Tibial nerve (tissue), 4 donors: ENCODE measurements around the gene SLC12A9. TPM values are rescaled to one million over a fixed set of nuclear protein-coding genes. Genes with fewer than 3 reads are reported as not detected.

ENCODE experiments used
- DNase-seq, 2 donors: peaks; one replicate each; pipeline ENCODE4 v3.0.0-alpha.2; 2019; ENCODE audit warnings: low spot score in 2 of 2
- H3K27ac ChIP-seq, 4 donors: fragments of 200-600 bp; sonication (generic) in 3 of 4; one replicate each; pipeline ENCODE4 v1.5.1; 2017 to 2019; ENCODE audit warnings: mild to moderate bottlenecking in 1 of 4
- H3K27me3 ChIP-seq, 2 donors: fragments of 200-600 bp; sonication (generic) in 1 of 2; one replicate each; pipeline versions ENCODE4 v1.5.1 to v1.6.0; 2017 to 2019
- H3K36me3 ChIP-seq, 3 donors: fragments of 200-600 bp; sonication (generic); one replicate each; pipeline ENCODE4 v1.5.1; 2018 to 2019
- H3K4me1 ChIP-seq, 4 donors: fragments of 200-600 bp; sonication (generic) in 3 of 4; one replicate each; pipeline ENCODE4 v1.5.1; 2017 to 2019
- H3K4me3 ChIP-seq, 4 donors: fragments of 200-600 bp; sonication (generic) in 3 of 4; one replicate each; pipeline ENCODE4 v1.5.1; 2017 to 2019; ENCODE audit warnings: mild to moderate bottlenecking in 1 of 4, moderate library complexity in 1 of 4
- H3K9me3 ChIP-seq, 4 donors: fragments of 200-600 bp; sonication (generic) in 3 of 4; one replicate each; pipeline ENCODE4 v1.5.1; 2017 to 2019
- CTCF ChIP-seq, 5 experiments: fragments of 200-600 bp in 3 of 5; fragments of 450-650 bp in 2 of 5; sonication (generic) in 3 of 5; IDR thresholded peaks; one replicate each; pipeline ENCODE4 v1.5.1; 2016 to 2019; ENCODE audit warnings: antibody characterized with exemption in 5 of 5, mild to moderate bottlenecking in 3 of 5, moderate library complexity in 2 of 5
- EP300 ChIP-seq, 2 donors: sonication (generic); formaldehyde crosslinking; IDR thresholded peaks; one replicate each; pipeline ENCODE4 v1.6.1; 2017; ENCODE audit warnings: antibody characterized with exemption in 2 of 2, mild to moderate bottlenecking in 1 of 2
- POLR2A ChIP-seq, 2 donors: fragments of 450-650 bp; IDR thresholded peaks; one replicate each; pipeline ENCODE4 v1.6.1; 2017; ENCODE audit warnings: antibody characterized with exemption in 2 of 2, mild to moderate bottlenecking in 2 of 2, moderate library complexity in 2 of 2
- WGBS, 2 donors: methylation state at CpG; one replicate each; pipeline ENCODE4 v1.1.5; 2018; 5-methylcytosine and 5-hydroxymethylcytosine counted together
- total RNA-seq, 4 donors: library from RNA; depleted of rRNA; stranded (reverse); fragments of >200 nt; gene quantifications; one replicate each; pipeline ENCODE4 v1.1.0, GENCODE V29; 2016

Gene SLC12A9
- total RNA-seq, 4 donors from 2014 or later: 11.8 to 36.8 (median 32.1) TPM

- 78 to 86% methylated on average over 25 of the region's 25 CpGs for WGBS, 2 donors
- Histone ChIP-seq H3K36me3 (peaks cover 4 to 65% (median 49%) of the 10 kb centered on the region in 3 donors), H3K4me3 (no peak overlapping the region), H3K9me3 (no peaks in the 10 kb centered on the region), H3K4me1 (peaks cover 0 to 43% (median 20%) of the 10 kb centered on the region in 4 donors), H3K27me3 (no peaks in the 10 kb centered on the region), H3K27ac (peak overlapping the region in 2 of 4 donors; percentile 25 to 50)
- TF ChIP-seq EP300 (IDR thresholded peaks at IDR 0.05): no peak
- no peak for TF ChIP-seq CTCF (IDR thresholded peaks at IDR 0.05)
- TF ChIP-seq POLR2A (IDR thresholded peaks at IDR 0.05): no peak
- no peak for DNase-seq
Observed at GRCh38 chr7:100886936-100887515, 34.5 kb downstream of the SLC12A9 start.

- Histone ChIP-seq H3K4me3 (no peak overlapping the region), H3K27me3 (no peaks in the 10 kb centered on the region), H3K27ac (peak overlapping the region in 2 of 4 donors; percentile 84 to 93), H3K9me3 (no peaks in the 10 kb centered on the region), H3K4me1 (peaks cover 0 to 43% (median 20%) of the 10 kb centered on the region in 4 donors), H3K36me3 (peaks cover 0 to 59% (median 42%) of the 10 kb centered on the region in 3 donors)
- no peak for DNase-seq
- 53 to 55% methylated on average over 19 to 21 of the region's 21 CpGs for WGBS, 2 donors
- TF ChIP-seq EP300 (IDR thresholded peaks at IDR 0.05): no peak
- TF ChIP-seq POLR2A (IDR thresholded peaks at IDR 0.05): no peak
- TF ChIP-seq CTCF (IDR thresholded peaks at IDR 0.05): no peak
Observed at GRCh38 chr7:100887516-100888290, 35.2 kb downstream of the SLC12A9 start.

DNA sequence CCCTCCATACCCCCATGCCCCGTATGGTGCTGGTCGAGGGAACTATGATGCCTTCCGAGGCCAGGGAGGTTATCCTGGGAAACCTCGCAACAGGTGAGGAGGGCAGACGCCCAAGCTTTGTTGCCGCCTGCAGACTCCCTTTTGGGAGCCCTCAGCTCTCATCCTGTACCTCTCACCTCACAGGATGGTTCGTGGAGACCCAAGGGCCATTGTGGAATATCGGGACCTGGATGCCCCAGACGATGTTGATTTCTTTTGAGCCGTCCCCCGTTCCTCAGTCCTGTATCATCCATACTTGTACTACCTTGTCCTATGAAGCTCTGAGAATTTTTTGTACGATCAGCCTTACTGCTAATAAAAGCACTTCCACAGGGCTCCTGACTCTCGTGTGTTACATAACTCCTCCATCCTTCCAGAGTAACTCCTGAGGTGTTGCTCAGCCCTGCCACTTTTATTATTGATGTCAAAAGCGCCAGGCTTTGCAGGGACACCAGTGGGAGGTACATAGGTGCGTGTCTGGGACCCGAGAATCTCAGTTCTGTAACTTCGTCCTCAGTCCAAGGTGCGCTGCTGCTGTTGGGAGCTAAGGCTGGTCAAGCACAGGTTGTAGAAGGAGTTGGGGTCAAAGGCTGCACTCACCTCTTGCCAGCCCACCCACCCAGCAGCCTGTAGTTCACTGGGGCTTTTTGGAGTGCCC, 35.9 kb downstream of the SLC12A9 start:
- Histone ChIP-seq H3K4me1 (peaks cover 0 to 43% (median 20%) of the 10 kb centered on the region in 4 donors), H3K9me3 (no peaks in the 10 kb centered on the region), H3K36me3 (peaks cover 0 to 51% (median 35%) of the 10 kb centered on the region in 3 donors), H3K27me3 (peaks cover 0 to 5% of the 10 kb centered on the region in 2 donors), H3K27ac (peak overlapping the region in 2 of 4 donors; percentile 84 to 93), H3K4me3 (peak overlapping the region; percentile 65 to 93 (median 81))
- no peak for DNase-seq
- WGBS, 2 donors: 63 to 72% methylated on average over 18 of the region's 18 CpGs
- TF ChIP-seq EP300 (IDR thresholded peaks at IDR 0.05): no peak
- TF ChIP-seq CTCF (IDR thresholded peaks at IDR 0.05): no peak
- no peak for TF ChIP-seq POLR2A (IDR thresholded peaks at IDR 0.05)

GRCh38 chr7:100888988-100889750, 36.7 kb downstream of the SLC12A9 start, which contains the start of gene UFSP1:
Gene UFSP1, minus strand, starts transcription at chr7:100889715. Its CDS starts 444 bp downstream, at chr7:100889271.
- Histone ChIP-seq H3K4me1 (peaks cover 0 to 43% (median 20%) of the 10 kb centered on the region in 4 donors), H3K9me3 (no peaks in the 10 kb centered on the region), H3K36me3 (peaks cover 0 to 44% (median 29%) of the 10 kb centered on the region in 3 donors), H3K27me3 (peaks cover 0 to 11% of the 10 kb centered on the region in 2 donors), H3K4me3 (peak within 1 kb of the TSS; percentile 65 to 93 (median 81)), H3K27ac (peak within 1 kb of the TSS; percentile 77 to 93 (median 88))
- WGBS, 2 donors: 3 to 4% methylated on average over 13 to 22 of the region's 73 CpGs
- TF ChIP-seq CTCF (IDR thresholded peaks at IDR 0.05) (no peak), POLR2A (IDR thresholded peaks at IDR 0.05) (no peak), EP300 (IDR thresholded peaks at IDR 0.05) (no peak)
- no peak for DNase-seq
